ENCODE results near the gene ETNPPL.

The ETNPPL gene

DNA sequence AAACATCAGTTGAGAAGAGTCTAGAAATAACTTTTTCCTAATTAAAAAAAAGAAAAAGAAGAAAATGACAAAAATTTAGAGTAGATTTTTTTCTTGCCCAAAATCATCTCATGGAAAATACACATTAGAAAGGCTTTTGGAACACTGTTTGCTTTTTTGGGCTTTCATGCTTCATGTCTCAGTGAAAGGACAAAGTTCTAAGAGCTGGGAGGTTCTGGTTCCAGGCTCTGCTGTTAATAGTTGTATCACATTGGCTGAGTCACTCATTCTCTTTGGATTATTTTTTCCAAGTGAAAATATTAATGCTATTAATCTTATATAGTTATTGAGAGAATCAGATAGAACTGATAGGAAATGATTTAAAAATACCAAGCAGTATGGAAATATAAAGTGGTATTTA lies 32.9 kb upstream of the ETNPPL start:
- DNase-seq (ENCODE audit: low spot score), result no peak
- in situ Hi-C loops (cut with MboI; ENCODE audit: low pct_unique_long_range_greater_than_20kb, low sequenced_read_pairs, unreplicated experiment), result no loop called here
- TF ChIP-seq, protein P1, sequence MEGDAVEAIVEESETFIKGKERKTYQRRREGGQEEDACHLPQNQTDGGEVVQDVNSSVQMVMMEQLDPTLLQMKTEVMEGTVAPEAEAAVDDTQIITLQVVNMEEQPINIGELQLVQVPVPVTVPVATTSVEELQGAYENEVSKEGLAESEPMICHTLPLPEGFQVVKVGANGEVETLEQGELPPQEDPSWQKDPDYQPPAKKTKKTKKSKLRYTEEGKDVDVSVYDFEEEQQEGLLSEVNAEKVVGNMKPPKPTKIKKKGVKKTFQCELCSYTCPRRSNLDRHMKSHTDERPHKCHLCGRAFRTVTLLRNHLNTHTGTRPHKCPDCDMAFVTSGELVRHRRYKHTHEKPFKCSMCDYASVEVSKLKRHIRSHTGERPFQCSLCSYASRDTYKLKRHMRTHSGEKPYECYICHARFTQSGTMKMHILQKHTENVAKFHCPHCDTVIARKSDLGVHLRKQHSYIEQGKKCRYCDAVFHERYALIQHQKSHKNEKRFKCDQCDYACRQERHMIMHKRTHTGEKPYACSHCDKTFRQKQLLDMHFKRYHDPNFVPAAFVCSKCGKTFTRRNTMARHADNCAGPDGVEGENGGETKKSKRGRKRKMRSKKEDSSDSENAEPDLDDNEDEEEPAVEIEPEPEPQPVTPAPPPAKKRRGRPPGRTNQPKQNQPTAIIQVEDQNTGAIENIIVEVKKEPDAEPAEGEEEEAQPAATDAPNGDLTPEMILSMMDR (IDR thresholded peaks at IDR 0.05; ENCODE audit: extremely low read depth, insufficient read depth, missing control alignments), result no peak

DNA sequence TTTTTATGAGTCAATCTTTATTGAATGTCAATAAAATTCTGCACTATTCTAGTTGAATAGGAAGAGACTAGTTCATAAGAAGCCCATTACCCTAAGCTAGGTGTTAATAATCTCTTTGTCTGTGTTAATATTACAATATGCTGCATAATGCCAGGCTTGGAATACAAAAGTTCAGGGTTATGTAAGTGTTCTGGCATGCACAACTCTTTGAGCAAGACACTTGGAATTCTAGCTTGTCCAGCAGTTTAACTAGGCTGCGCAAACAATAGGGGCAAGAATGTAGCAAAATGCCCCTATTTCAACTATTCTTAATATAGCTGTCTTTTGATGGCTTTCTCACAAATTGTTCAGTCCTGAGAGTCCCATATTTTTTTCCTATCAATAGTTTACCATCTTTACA lies 31.3 kb upstream of the ETNPPL start:
- in situ Hi-C loops (cut with MboI; ENCODE audit: low pct_unique_long_range_greater_than_20kb, low sequenced_read_pairs, unreplicated experiment), result no loop called here
- TF ChIP-seq, protein P1 (IDR thresholded peaks at IDR 0.05; ENCODE audit: extremely low read depth, insufficient read depth, missing control alignments), result no peak
- no peak for DNase-seq (ENCODE audit: low spot score)

- TF ChIP-seq, protein P1 (IDR thresholded peaks at IDR 0.05; ENCODE audit: extremely low read depth, insufficient read depth, missing control alignments), result no peak
- DNase-seq (ENCODE audit: low spot score), result no peak
- in situ Hi-C loops (cut with MboI; ENCODE audit: low pct_unique_long_range_greater_than_20kb, low sequenced_read_pairs, unreplicated experiment), result no loop called here
Observed at GRCh38 chr4:108793415-108793814, 30.6 kb upstream of the ETNPPL start.

DNA sequence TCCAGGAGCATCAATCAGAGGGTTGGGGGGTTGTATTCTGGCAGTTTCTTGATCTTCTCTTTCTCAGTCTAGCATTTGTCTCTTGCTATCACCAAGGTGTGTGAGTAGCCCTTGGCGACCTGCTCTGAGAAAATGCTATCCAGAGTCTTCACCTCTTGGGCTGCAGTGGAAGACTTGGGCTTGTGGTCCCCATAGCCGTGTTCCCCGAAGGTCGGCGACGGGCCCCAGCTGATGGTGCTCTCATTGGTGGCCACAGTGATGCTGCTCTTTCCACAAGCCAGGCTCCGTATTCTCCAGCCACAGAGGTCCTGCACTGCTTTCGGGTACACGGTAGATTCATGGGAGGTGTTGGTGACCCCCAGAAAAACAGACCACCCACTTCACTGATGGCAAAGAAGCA lies 25.9 kb upstream of the ETNPPL start:
- TF ChIP-seq, protein P1 (IDR thresholded peaks at IDR 0.05; ENCODE audit: extremely low read depth, insufficient read depth, missing control alignments), result no peak
- DNase-seq (ENCODE audit: low spot score), result no peak
- in situ Hi-C loops (cut with MboI; ENCODE audit: low pct_unique_long_range_greater_than_20kb, low sequenced_read_pairs, unreplicated experiment), result no loop called here

DNA sequence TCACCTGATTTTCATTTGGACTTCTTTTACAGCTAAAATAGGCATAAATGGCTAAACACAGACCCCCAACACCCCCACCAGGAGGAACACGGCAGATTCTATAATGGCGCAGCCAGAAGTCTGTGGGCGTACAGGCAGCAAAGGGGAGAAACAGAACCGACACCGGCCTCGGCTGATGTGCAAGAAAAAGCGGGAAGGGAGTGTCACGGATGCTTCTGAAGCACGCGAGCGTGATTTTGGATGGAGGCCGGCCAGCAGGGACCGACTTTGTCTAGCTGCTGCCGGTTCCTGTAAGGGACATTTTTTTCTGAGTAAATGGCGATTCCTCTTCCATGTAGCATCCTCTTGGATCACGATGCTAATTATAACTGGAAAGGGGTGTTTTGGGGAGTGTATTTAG lies 24.9 kb upstream of the ETNPPL start:
- no peak for DNase-seq (ENCODE audit: low spot score)
- TF ChIP-seq, protein P1 (IDR thresholded peaks at IDR 0.05; ENCODE audit: extremely low read depth, insufficient read depth, missing control alignments), result no peak
- in situ Hi-C loops (cut with MboI; ENCODE audit: low pct_unique_long_range_greater_than_20kb, low sequenced_read_pairs, unreplicated experiment), result no loop called here

GRCh38 chr4:108787106-108787505 lies 24.3 kb upstream of the ETNPPL start:
- no peak for DNase-seq (ENCODE audit: low spot score)
- in situ Hi-C loops (cut with MboI; ENCODE audit: low pct_unique_long_range_greater_than_20kb, low sequenced_read_pairs, unreplicated experiment), result no loop called here
- TF ChIP-seq, protein P1 (IDR thresholded peaks at IDR 0.05; ENCODE audit: extremely low read depth, insufficient read depth, missing control alignments), result no peak

- TF ChIP-seq, protein P1 (IDR thresholded peaks at IDR 0.05; ENCODE audit: extremely low read depth, insufficient read depth, missing control alignments), result no peak
- DNase-seq (ENCODE audit: low spot score), result no peak
- in situ Hi-C loops (cut with MboI; ENCODE audit: low pct_unique_long_range_greater_than_20kb, low sequenced_read_pairs, unreplicated experiment), result no loop called here
Observed at GRCh38 chr4:108786351-108786750, 23.5 kb upstream of the ETNPPL start.

Measured in GM13977 (cell line).